Right cardiac atrium (tissue), 5 donors: ENCODE results near the gene KL. TPM values are rescaled to one million over a fixed set of nuclear protein-coding genes. Genes with fewer than 3 reads are reported as not detected.

Experiments
- ATAC-seq, 2 donors: fragments of 200-7000 bp; cut with Tn5 transposase; one replicate each; pipeline versions ENCODE4 v1.8.0 to v1.9.1; 2020; ENCODE audit warnings: moderate library complexity in 2 of 2, mild to moderate bottlenecking in 1 of 2
- DNase-seq, 3 donors: peaks; one replicate each; pipeline ENCODE4 v3.0.0-alpha.2; 2020
- H3K27ac ChIP-seq: one replicate; pipeline ENCODE4 v1.5.1; 2013; ENCODE audit warnings: mild to moderate bottlenecking, low read length, control low read depth, moderate library complexity
- H3K27me3 ChIP-seq: one replicate; pipeline ENCODE4 v1.6.1; 2013; ENCODE audit not compliant: control insufficient read depth, insufficient read depth
- H3K4me1 ChIP-seq: one replicate; pipeline ENCODE4 v1.6.1; 2013; ENCODE audit warnings: low read length; ENCODE audit not compliant: control insufficient read depth, insufficient read depth
- H3K4me3 ChIP-seq: one replicate; pipeline ENCODE4 v1.5.1; 2013; ENCODE audit warnings: low read length, control low read depth
- H3K9me3 ChIP-seq: one replicate; pipeline ENCODE4 v1.6.1; 2013; ENCODE audit warnings: low read length; ENCODE audit not compliant: control insufficient read depth
- WGBS: extraction: QIAGEN DNeasy Blood & Tissue Kit; methylation state at CpG from one replicate; pipeline ENCODE4 v1.1.7; 2013; 5-methylcytosine and 5-hydroxymethylcytosine counted together
- intact Hi-C, 4 donors: fragments of 100-400 bp; cut with DNase I; formaldehyde crosslinking; loops; one replicate each; pipeline versions ENCODE4 v1.11.0 to v1.14.0; 2022 to 2023
- long read RNA-seq, 4 donors: library from polyadenylated mRNA; unstranded; transcript quantifications; one replicate each; pipeline ENCODE4 v2.0.0, GENCODE V29; 2020 to 2021
- polyA plus RNA-seq: library from polyadenylated mRNA; stranded (reverse); fragments of 200-250 nt; gene quantifications from one replicate; pipeline ENCODE4 v1.2.3, GENCODE V29; 2013
- total RNA-seq, 4 donors: library from RNA; stranded (reverse); fragmentation: NEBNext Ultra II Directional; extraction: Animal tissue kit (Norgen Biotek cat#: 25700); gene quantifications; one replicate each; pipeline ENCODE4 v1.2.1, GENCODE V29; 2021
- donor health status: healthy with polysubstance abuse.
- donor health status: DM: no; HTN: yes; CAD: no.
- donor health status: DM: no; HTN: no; CAD: no.
- donor health status: DM: no; HTN: yes; CAD: no; lungs with severe emphysema.
- donor health status: DM: yes; HTN: yes; CAD: no.

The KL gene
- total RNA-seq (1 to 10 TPM; 1.3 to 2.7 (median 2.0) TPM), polyA plus RNA-seq (0.95 TPM)
- long read RNA-seq, donor 1, full-length matches to known transcripts: 2 of 4 reads
- long read RNA-seq, donor 1, partial matches to known transcripts: 1 of 4 reads
- long read RNA-seq, donor 1, other reads (novel, unspliced or antisense): 1 of 4 reads
- long read RNA-seq, donor 2, partial matches to known transcripts: 1 of 1 reads
- long read RNA-seq, donor 2, other reads (novel, unspliced or antisense): 0 of 1 reads
- long read RNA-seq, donor 3, partial matches to known transcripts: 0 of 1 reads
- long read RNA-seq, donor 3, other reads (novel, unspliced or antisense): 1 of 1 reads
- long read RNA-seq, donor 4, partial matches to known transcripts: 1 of 1 reads
- long read RNA-seq, donor 4, other reads (novel, unspliced or antisense): 0 of 1 reads

DNA sequence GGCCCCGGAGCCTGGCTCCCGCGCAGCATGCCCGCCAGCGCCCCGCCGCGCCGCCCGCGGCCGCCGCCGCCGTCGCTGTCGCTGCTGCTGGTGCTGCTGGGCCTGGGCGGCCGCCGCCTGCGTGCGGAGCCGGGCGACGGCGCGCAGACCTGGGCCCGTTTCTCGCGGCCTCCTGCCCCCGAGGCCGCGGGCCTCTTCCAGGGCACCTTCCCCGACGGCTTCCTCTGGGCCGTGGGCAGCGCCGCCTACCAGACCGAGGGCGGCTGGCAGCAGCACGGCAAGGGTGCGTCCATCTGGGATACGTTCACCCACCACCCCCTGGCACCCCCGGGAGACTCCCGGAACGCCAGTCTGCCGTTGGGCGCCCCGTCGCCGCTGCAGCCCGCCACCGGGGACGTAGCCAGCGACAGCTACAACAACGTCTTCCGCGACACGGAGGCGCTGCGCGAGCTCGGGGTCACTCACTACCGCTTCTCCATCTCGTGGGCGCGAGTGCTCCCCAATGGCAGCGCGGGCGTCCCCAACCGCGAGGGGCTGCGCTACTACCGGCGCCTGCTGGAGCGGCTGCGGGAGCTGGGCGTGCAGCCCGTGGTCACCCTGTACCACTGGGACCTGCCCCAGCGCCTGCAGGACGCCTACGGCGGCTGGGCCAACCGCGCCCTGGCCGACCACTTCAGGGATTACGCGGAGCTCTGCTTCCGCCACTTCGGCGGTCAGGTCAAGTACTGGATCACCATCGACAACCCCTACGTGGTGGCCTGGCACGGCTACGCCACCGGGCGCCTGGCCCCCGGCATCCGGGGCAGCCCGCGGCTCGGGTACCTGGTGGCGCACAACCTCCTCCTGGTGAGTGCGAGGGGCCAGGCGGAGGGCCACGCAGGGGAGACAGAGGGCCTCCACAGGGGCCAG lies at the start of gene KL:
KL (plus strand) TSS at position 10 of the 909 bp plus-strand sequence; CDS start at position 28, 18 bp downstream.
- no peaks in the 10 kb centered on the region for H3K9me3 ChIP-seq
- DNase-seq: peak; percentile 52 to 81 (median 80)
- no peaks in the 10 kb centered on the region for H3K4me1 ChIP-seq
- intact Hi-C loops: no loop called here
- H3K4me3 ChIP-seq: peak within 1 kb of the TSS; percentile 77
- 3% methylated on average over 106 of the region's 106 CpGs for WGBS
- H3K27ac ChIP-seq: peak within 1 kb of the TSS; percentile 77
- ATAC-seq: peak; percentile 77 to 82
- H3K27me3 ChIP-seq: no peaks in the 10 kb centered on the region

- intact Hi-C loops: no loop called here
- Histone ChIP-seq H3K27ac (no peak overlapping the region), H3K27me3 (no peaks in the 10 kb centered on the region), H3K9me3 (no peaks in the 10 kb centered on the region), H3K4me1 (no peaks in the 10 kb centered on the region), H3K4me3 (no peak overlapping the region)
- WGBS: 78% methylated on average over 5 of the region's 5 CpGs
- no peak for DNase-seq
- no peak for ATAC-seq
Measured at GRCh38 chr13:32967584-32968182, 48.5 kb upstream of the KL start.

DNA sequence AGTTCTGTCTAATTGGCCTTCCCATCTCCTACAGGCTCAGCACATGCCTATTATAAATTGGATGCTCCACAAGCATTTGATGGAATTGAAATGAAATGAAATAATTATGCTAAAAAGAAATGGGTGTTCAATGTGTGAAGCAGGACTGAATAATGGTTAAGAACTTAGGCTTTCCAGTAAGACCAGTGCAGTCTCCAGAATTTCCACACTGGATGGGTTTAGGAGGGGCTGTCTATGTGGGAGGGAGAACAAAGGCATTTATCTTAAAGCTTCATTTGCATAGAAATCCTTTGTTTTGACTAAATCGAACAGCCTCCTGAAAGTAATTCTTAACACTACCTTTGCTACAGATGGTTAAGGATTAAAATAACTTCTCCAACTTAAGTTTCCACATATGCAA lies 47.9 kb upstream of the KL start:
- intact Hi-C loops: no loop called here
- Histone ChIP-seq H3K4me3 (no peak overlapping the region), H3K9me3 (no peaks in the 10 kb centered on the region), H3K4me1 (no peaks in the 10 kb centered on the region), H3K27ac (no peak overlapping the region), H3K27me3 (no peaks in the 10 kb centered on the region)
- ATAC-seq (no peak), DNase-seq (no peak)
- 77% methylated on average over 1 of the region's 1 CpG for WGBS

DNA sequence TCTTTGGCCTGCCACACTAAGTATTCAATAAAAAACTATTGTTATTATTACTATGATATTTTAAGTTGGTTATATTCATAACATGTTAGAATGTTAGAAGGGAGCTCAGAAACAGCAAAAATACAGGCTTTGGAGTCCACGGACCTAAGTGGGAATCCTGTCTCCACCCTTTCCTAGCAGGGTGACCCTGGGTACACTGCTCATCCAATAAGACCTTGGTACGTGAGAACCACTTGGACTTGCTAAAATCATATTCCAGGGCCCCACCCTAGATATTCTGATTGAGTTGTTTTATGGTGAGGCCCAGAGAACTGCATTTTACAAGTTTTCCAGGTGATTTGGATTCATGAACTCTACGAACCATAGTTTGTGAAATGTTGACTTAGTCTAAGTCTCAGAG lies 47.4 kb upstream of the KL start:
- H3K4me1 ChIP-seq: no peaks in the 10 kb centered on the region
- 46% methylated on average over 3 of the region's 3 CpGs for WGBS
- no peak overlapping the region for H3K4me3 ChIP-seq
- intact Hi-C loops: no loop called here
- peak in 1 of 2 donors; percentile 14 for ATAC-seq
- DNase-seq: no peak
- no peak overlapping the region for H3K27ac ChIP-seq
- H3K9me3 ChIP-seq: no peaks in the 10 kb centered on the region
- no peaks in the 10 kb centered on the region for H3K27me3 ChIP-seq

- Histone ChIP-seq H3K27me3 (no peaks in the 10 kb centered on the region), H3K4me3 (peak overlapping the region; percentile 49), H3K4me1 (no peaks in the 10 kb centered on the region), H3K9me3 (no peaks in the 10 kb centered on the region), H3K27ac (peak overlapping the region; percentile 58)
- 28% methylated on average over 7 of the region's 7 CpGs for WGBS
- DNase-seq (peak in 1 of 3 donors; percentile 18), ATAC-seq (peak; percentile 64 to 83)
- intact Hi-C loops: no loop called here
Measured at GRCh38 chr13:32969516-32969941, 46.7 kb upstream of the KL start.

- H3K27me3 ChIP-seq: no peaks in the 10 kb centered on the region
- no peak for DNase-seq
- no peak for ATAC-seq
- no peaks in the 10 kb centered on the region for H3K9me3 ChIP-seq
- intact Hi-C loops: no loop called here
- no peak overlapping the region for H3K27ac ChIP-seq
- WGBS: 77% methylated on average over 7 of the region's 7 CpGs
- H3K4me1 ChIP-seq: no peaks in the 10 kb centered on the region
- H3K4me3 ChIP-seq: no peak overlapping the region
Measured at GRCh38 chr13:32976056-32976805, 40.0 kb upstream of the KL start.

DNA sequence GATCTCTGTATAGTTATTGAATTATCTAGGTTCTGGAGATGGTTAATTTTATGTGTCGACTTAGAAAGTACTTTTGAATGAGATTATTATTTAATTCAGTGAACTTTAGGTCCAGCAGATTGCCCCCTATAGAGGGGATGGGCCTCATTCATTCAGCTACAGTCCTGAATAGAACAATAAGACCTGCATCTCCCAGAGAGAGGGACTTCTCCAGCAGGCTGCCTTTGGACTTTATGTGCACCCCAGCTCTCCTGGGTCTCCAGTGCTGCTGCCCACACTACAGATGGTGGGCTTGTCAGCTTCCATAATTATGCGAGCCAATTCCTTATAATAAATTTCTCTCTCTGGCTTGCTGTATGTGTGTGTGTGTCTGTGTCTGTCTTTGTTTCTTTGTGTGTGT lies 39.3 kb upstream of the KL start:
- Histone ChIP-seq H3K4me3 (no peak overlapping the region), H3K4me1 (no peaks in the 10 kb centered on the region), H3K9me3 (no peaks in the 10 kb centered on the region), H3K27ac (no peak overlapping the region), H3K27me3 (no peaks in the 10 kb centered on the region)
- intact Hi-C loops: no loop called here
- WGBS: 74% methylated on average over 2 of the region's 2 CpGs
- DNase-seq (no peak), ATAC-seq (no peak)

DNA sequence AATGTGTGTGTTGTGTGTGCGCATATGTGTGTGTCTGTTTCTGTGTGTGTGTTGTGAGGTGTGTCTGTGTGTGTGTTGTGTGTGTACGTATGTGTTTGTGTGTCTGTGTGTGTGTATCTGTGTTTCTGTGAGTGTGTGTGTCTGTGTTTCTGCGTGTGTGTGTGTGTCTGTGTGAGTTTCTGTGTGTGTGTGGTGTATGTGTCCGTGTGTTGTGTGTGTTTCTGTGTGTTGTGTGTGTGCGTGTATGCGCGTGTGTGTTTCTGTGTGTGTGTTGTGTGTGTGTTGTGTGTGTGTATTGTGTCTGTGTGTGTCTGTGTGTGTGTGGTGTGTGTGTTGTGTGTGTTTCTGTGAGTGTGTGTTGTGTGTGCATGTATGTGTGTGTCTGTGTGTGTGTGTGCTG lies 38.9 kb upstream of the KL start:
- H3K27me3 ChIP-seq: no peaks in the 10 kb centered on the region
- H3K27ac ChIP-seq: no peak overlapping the region
- no peaks in the 10 kb centered on the region for H3K9me3 ChIP-seq
- no peak for DNase-seq
- intact Hi-C loops: no loop called here
- no peak for ATAC-seq
- no peaks in the 10 kb centered on the region for H3K4me1 ChIP-seq
- WGBS: 82% methylated on average over 7 of the region's 7 CpGs
- H3K4me3 ChIP-seq: no peak overlapping the region

DNA sequence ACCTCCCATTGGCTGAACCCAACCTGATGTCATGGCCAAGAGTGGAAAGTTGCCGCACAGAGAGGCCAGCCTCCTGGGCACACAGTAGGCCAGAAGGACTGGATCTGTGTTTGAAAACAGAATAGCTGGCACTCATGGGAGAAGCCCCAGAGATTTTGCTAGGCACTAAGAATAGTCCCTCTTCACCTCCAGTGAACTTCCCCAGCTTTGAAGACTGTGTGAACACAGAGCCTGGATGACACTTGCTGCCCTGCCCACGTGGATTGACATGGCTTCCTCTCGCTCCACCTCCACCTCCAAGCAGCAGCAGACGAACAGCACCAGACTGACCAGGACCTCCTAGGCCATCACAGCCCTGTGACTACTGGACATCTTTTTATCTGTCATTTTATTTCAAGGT lies 37.9 kb upstream of the KL start:
- Histone ChIP-seq H3K27me3 (no peaks in the 10 kb centered on the region), H3K4me1 (no peaks in the 10 kb centered on the region), H3K27ac (no peak overlapping the region), H3K4me3 (no peak overlapping the region), H3K9me3 (no peaks in the 10 kb centered on the region)
- intact Hi-C loops: no loop called here
- ATAC-seq: peak in 1 of 2 donors; percentile 29
- DNase-seq: no peak
- 85% methylated on average over 4 of the region's 4 CpGs for WGBS

DNA sequence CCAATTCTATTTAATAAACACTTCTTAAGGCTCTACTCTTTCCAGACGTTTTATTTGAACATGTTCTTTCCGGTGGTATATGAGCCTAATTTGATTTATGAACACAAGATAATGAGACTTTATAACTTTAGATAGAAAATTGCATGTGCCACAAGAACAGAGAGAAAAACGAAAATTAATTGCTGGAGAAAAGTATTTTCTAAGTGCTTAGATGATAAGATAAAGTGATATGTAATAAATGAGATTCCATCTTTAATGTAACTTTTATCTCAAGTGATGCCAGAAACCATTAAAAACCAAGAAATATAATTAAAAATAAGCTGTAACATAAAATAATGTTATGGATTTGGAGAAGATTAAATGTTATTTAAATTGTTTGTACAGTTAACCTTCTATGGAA lies 33.2 kb upstream of the KL start:
- intact Hi-C loops: no loop called here
- H3K4me3 ChIP-seq: no peak overlapping the region
- ATAC-seq (no peak), DNase-seq (no peak)
- H3K27ac ChIP-seq: no peak overlapping the region
- H3K9me3 ChIP-seq: no peaks in the 10 kb centered on the region
- WGBS: 77% methylated on average over 3 of the region's 3 CpGs
- no peaks in the 10 kb centered on the region for H3K27me3 ChIP-seq
- H3K4me1 ChIP-seq: no peaks in the 10 kb centered on the region
